H1 (cell line): Measurements from ENCODE around the gene FCMR. TPM values are rescaled to one million over a fixed set of nuclear protein-coding genes. Genes with fewer than 3 reads are reported as not detected.

ENCODE experiments used
- SRF ChIP-seq: IDR thresholded peaks from 2 replicates; pipeline ENCODE4 v1.6.1; 2011; ENCODE audit warnings: mild to moderate bottlenecking, low read depth, low read length, moderate library complexity
- SUZ12 ChIP-seq: fragments of 200-600 bp; sonication (generic); IDR thresholded peaks from 2 replicates; pipeline ENCODE4 v1.6.1; 2012; ENCODE audit warnings: mild to moderate bottlenecking, inconsistent platforms, low read length, moderate library complexity, mixed read lengths
- polyA plus RNA-seq, 7 experiments: library from polyadenylated mRNA; depleted of rRNA in 3 of 7; stranded (reverse) in 5 of 7; unstranded in 2 of 7; fragments of >200 nt in 5 of 7; fragments of 200-250 nt in 2 of 7; gene quantifications; 1 replicate in 5 of 7; 2 replicates in 1 of 7; 4 replicates in 1 of 7; pipeline versions ENCODE4 v1.2.1 to v1.2.3, GENCODE V29; 2011 to 2013; ENCODE audit warnings: missing spikeins in 2 of 7, mixed read lengths in 2 of 7
- total RNA-seq: library from RNA; stranded (reverse); fragmentation: NEBNext Ultra II Directional; extraction: Animal tissue kit (Norgen Biotek cat#: 25700); gene quantifications from 2 replicates; pipeline ENCODE4 v1.2.1, GENCODE V29; 2021
- TF ChIP-seq, protein P1 (sequence below): fragments of 300-600 bp; sonication (generic); IDR thresholded peaks from 2 replicates; pipeline ENCODE4 v1.7.1; 2012; ENCODE audit warnings: low read length, moderate library complexity, mild to moderate bottlenecking, inconsistent platforms; ENCODE audit not compliant: insufficient replicate concordance

The FCMR gene
- total and polyA plus RNA-seq, 2 of the 8 experiments (the other 6 are each of a cell fraction or from before 2014, with no cell fraction given): 0.53 TPM; not detected in 1

DNA sequence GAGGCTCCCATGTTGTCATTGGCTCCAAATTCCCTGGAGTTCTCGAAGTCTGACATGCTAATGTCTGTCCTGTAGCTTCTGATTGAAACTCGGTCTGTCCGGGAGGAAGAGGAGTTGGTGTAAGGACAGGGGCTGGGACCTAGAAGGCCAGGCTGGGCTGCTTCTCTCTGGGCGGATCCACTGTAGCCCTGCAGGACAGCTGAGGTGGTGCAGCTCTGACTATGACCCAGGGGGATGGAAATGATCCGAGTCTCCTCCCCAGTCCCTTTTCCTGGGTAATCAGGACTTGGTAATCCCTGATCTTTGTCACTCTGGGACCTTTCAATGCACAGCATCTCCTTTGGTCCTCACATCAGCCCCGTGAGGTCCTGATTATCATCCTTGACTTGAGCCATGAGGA is 10.0 kb upstream of the FCMR start (continued):
- TF ChIP-seq, protein P1, sequence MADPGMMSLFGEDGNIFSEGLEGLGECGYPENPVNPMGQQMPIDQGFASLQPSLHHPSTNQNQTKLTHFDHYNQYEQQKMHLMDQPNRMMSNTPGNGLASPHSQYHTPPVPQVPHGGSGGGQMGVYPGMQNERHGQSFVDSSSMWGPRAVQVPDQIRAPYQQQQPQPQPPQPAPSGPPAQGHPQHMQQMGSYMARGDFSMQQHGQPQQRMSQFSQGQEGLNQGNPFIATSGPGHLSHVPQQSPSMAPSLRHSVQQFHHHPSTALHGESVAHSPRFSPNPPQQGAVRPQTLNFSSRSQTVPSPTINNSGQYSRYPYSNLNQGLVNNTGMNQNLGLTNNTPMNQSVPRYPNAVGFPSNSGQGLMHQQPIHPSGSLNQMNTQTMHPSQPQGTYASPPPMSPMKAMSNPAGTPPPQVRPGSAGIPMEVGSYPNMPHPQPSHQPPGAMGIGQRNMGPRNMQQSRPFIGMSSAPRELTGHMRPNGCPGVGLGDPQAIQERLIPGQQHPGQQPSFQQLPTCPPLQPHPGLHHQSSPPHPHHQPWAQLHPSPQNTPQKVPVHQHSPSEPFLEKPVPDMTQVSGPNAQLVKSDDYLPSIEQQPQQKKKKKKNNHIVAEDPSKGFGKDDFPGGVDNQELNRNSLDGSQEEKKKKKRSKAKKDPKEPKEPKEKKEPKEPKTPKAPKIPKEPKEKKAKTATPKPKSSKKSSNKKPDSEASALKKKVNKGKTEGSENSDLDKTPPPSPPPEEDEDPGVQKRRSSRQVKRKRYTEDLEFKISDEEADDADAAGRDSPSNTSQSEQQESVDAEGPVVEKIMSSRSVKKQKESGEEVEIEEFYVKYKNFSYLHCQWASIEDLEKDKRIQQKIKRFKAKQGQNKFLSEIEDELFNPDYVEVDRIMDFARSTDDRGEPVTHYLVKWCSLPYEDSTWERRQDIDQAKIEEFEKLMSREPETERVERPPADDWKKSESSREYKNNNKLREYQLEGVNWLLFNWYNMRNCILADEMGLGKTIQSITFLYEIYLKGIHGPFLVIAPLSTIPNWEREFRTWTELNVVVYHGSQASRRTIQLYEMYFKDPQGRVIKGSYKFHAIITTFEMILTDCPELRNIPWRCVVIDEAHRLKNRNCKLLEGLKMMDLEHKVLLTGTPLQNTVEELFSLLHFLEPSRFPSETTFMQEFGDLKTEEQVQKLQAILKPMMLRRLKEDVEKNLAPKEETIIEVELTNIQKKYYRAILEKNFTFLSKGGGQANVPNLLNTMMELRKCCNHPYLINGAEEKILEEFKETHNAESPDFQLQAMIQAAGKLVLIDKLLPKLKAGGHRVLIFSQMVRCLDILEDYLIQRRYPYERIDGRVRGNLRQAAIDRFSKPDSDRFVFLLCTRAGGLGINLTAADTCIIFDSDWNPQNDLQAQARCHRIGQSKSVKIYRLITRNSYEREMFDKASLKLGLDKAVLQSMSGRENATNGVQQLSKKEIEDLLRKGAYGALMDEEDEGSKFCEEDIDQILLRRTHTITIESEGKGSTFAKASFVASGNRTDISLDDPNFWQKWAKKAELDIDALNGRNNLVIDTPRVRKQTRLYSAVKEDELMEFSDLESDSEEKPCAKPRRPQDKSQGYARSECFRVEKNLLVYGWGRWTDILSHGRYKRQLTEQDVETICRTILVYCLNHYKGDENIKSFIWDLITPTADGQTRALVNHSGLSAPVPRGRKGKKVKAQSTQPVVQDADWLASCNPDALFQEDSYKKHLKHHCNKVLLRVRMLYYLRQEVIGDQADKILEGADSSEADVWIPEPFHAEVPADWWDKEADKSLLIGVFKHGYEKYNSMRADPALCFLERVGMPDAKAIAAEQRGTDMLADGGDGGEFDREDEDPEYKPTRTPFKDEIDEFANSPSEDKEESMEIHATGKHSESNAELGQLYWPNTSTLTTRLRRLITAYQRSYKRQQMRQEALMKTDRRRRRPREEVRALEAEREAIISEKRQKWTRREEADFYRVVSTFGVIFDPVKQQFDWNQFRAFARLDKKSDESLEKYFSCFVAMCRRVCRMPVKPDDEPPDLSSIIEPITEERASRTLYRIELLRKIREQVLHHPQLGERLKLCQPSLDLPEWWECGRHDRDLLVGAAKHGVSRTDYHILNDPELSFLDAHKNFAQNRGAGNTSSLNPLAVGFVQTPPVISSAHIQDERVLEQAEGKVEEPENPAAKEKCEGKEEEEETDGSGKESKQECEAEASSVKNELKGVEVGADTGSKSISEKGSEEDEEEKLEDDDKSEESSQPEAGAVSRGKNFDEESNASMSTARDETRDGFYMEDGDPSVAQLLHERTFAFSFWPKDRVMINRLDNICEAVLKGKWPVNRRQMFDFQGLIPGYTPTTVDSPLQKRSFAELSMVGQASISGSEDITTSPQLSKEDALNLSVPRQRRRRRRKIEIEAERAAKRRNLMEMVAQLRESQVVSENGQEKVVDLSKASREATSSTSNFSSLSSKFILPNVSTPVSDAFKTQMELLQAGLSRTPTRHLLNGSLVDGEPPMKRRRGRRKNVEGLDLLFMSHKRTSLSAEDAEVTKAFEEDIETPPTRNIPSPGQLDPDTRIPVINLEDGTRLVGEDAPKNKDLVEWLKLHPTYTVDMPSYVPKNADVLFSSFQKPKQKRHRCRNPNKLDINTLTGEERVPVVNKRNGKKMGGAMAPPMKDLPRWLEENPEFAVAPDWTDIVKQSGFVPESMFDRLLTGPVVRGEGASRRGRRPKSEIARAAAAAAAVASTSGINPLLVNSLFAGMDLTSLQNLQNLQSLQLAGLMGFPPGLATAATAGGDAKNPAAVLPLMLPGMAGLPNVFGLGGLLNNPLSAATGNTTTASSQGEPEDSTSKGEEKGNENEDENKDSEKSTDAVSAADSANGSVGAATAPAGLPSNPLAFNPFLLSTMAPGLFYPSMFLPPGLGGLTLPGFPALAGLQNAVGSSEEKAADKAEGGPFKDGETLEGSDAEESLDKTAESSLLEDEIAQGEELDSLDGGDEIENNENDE: no peak
- TF ChIP-seq SUZ12: no peak
- TF ChIP-seq SRF: no peak
- TF ChIP-seq, all 59 proteins: peak for 3
